ENCODE data around the gene BRD3. TPM values are rescaled to one million over a fixed set of nuclear protein-coding genes. Genes with fewer than 3 reads are reported as not detected.
A peak's percentile ranks its signal among the peaks of the same experiment; 100 is the strongest.

The BRD3 gene
- total RNA-seq, 1 donor from 2014 or later: 90.0 TPM

DNA sequence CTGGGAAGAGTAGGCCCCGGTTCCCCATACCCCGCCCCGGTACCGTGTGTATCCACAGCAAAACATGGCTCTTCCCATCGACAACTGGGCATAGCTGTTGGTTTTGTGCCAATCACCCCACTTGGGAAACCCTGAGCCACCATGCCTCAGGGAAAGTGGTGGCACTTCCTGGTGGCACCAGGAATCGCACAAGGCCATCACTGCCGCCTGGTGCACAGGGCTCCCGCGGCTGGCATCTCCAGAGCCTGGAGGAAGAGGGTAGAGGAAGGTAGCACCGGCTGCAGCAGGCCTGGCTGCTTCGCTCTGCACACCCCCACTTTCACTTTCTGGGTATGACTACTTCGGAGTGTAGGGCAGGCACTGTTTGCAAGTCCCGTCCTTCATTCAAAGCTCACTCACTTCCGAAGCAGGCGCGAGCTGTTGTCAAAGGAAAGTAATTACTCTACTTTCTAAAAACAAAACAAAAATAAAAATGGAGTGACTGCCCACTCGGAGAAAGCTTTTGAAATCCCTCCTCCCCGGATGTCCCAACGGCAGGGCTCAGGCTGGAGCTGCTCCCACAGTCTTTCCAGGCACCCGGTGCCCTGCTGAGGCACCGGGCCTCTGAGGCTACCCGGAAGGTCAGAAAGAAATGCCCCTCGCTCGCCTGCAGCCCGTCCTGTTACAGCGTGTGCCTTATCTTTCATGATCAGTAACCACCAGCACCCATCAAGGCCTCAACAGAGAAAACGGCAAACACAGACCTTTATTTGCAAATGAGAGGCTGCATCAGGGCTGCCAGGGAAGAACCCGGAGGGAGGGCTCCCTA, 2.0 kb downstream of the BRD3 start:
- Mint-ChIP-seq H3K27ac (peak overlapping the region; percentile 95), H3K4me1 (peaks cover 41% of the 10 kb centered on the region), H3K9me3 (no peaks in the 10 kb centered on the region), H3K27me3 (ENCODE audit: low read depth) (peaks cover 20% of the 10 kb centered on the region), H3K36me3 (peaks cover 3% of the 10 kb centered on the region), H3K4me3 (peak overlapping the region; percentile 85)
- TF ChIP-seq, protein P1, sequence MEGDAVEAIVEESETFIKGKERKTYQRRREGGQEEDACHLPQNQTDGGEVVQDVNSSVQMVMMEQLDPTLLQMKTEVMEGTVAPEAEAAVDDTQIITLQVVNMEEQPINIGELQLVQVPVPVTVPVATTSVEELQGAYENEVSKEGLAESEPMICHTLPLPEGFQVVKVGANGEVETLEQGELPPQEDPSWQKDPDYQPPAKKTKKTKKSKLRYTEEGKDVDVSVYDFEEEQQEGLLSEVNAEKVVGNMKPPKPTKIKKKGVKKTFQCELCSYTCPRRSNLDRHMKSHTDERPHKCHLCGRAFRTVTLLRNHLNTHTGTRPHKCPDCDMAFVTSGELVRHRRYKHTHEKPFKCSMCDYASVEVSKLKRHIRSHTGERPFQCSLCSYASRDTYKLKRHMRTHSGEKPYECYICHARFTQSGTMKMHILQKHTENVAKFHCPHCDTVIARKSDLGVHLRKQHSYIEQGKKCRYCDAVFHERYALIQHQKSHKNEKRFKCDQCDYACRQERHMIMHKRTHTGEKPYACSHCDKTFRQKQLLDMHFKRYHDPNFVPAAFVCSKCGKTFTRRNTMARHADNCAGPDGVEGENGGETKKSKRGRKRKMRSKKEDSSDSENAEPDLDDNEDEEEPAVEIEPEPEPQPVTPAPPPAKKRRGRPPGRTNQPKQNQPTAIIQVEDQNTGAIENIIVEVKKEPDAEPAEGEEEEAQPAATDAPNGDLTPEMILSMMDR (IDR thresholded peaks at IDR 0.05; ENCODE audit: unreplicated experiment): no peak
- no peak for DNase-seq (ENCODE audit: low spot score in 2 of 2, unreplicated experiment in 2 of 2)

DNA sequence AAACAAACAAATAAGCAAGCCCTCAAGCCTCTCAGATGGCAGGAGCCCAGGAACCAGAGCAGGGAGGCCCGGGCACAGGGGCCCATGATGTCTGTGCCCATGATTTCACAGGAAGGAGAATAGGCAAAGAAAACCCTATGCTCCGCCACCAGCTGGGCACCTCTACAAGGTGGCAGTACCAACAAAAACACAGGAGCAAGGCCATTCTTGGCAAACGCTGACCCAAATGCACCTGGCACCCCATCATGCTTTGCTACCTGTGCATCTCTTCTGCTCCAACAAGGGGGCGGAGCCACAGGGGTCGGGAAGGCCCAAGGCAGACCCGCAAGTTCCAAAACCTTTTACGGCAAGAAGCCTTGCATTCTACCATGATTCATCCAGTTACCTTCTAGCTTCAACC, 3.1 kb downstream of the BRD3 start:
- no peaks in the 10 kb centered on the region for H3K9me3 Mint-ChIP-seq
- H3K36me3 Mint-ChIP-seq: peaks cover 3% of the 10 kb centered on the region
- peaks cover 11% of the 10 kb centered on the region for H3K27me3 Mint-ChIP-seq (ENCODE audit: low read depth)
- DNase-seq (ENCODE audit: low spot score in 2 of 2, unreplicated experiment in 2 of 2): no peak
- TF ChIP-seq, protein P1 (IDR thresholded peaks at IDR 0.05; ENCODE audit: unreplicated experiment): no peak
- peak overlapping the region; percentile 40 for H3K4me3 Mint-ChIP-seq
- H3K4me1 Mint-ChIP-seq: peaks cover 41% of the 10 kb centered on the region
- H3K27ac Mint-ChIP-seq: peak overlapping the region; percentile 50

GRCh38 chr9:134063571-134064450, 4.0 kb downstream of the BRD3 start:
- Mint-ChIP-seq H3K4me3 (peak overlapping the region; percentile 10), H3K27me3 (ENCODE audit: low read depth) (peaks cover 2% of the 10 kb centered on the region), H3K4me1 (peaks cover 44% of the 10 kb centered on the region), H3K36me3 (peaks cover 3% of the 10 kb centered on the region), H3K27ac (no peak overlapping the region), H3K9me3 (no peaks in the 10 kb centered on the region)
- TF ChIP-seq, protein P1 (IDR thresholded peaks at IDR 0.05; ENCODE audit: unreplicated experiment): no peak
- DNase-seq (ENCODE audit: low spot score in 2 of 2, unreplicated experiment in 2 of 2): no peak

- DNase-seq (ENCODE audit: low spot score in 2 of 2, unreplicated experiment in 2 of 2): no peak
- peak overlapping the region; percentile 56 for H3K27ac Mint-ChIP-seq
- H3K9me3 Mint-ChIP-seq: no peaks in the 10 kb centered on the region
- TF ChIP-seq, protein P1 (IDR thresholded peaks at IDR 0.05; ENCODE audit: unreplicated experiment): no peak
- no peaks in the 10 kb centered on the region for H3K27me3 Mint-ChIP-seq (ENCODE audit: low read depth)
- peaks cover 48% of the 10 kb centered on the region for H3K4me1 Mint-ChIP-seq
- H3K36me3 Mint-ChIP-seq: peaks cover 3% of the 10 kb centered on the region
- peak overlapping the region; percentile 10 for H3K4me3 Mint-ChIP-seq
Measured at GRCh38 chr9:134063088-134063570, 4.7 kb downstream of the BRD3 start.

- DNase-seq (ENCODE audit: low spot score in 2 of 2, unreplicated experiment in 2 of 2): no peak
- Mint-ChIP-seq H3K27ac (peak overlapping the region; percentile 61), H3K27me3 (ENCODE audit: low read depth) (no peaks in the 10 kb centered on the region), H3K9me3 (no peaks in the 10 kb centered on the region), H3K4me3 (no peak overlapping the region), H3K4me1 (peaks cover 49% of the 10 kb centered on the region), H3K36me3 (peaks cover 3% of the 10 kb centered on the region)
- TF ChIP-seq, protein P1 (IDR thresholded peaks at IDR 0.05; ENCODE audit: unreplicated experiment): no peak
Measured at GRCh38 chr9:134062461-134063087, 5.3 kb downstream of the BRD3 start.
